Kidney (tissue), 14 donors: ENCODE data around the gene SLC15A4. TPM values are rescaled to one million over a fixed set of nuclear protein-coding genes. Genes with fewer than 3 reads are reported as not detected.
A peak's percentile ranks its signal among the peaks of the same experiment; 100 is the strongest.

ENCODE experiments used
- DNase-seq, 5 donors: peaks; one replicate each; pipeline ENCODE4 v3.0.0-alpha.2; 2013 to 2020
- FAIRE-seq: peaks from 2 replicates; lab custom pipeline; 2012; peaks lifted over from hg19 to GRCh38; lab: Jason Lieb, UNC
- H3K27ac ChIP-seq, 2 donors: one replicate each; pipeline ENCODE4 v1.7.0; 2013; ENCODE audit warnings: low read depth in 2 of 2, low read length in 2 of 2, inconsistent platforms in 1 of 2
- H3K27me3 ChIP-seq: one replicate; pipeline ENCODE4 v1.7.1; 2013; ENCODE audit warnings: low read length, inconsistent platforms; ENCODE audit not compliant: control insufficient read depth, insufficient read depth
- H3K36me3 ChIP-seq, 3 donors: one replicate each; pipeline versions ENCODE4 v1.7.0 to v1.7.1; 2013; ENCODE audit warnings: low read length in 3 of 3, control low read depth in 1 of 3, inconsistent platforms in 1 of 3; ENCODE audit not compliant: insufficient read depth in 3 of 3, control insufficient read depth in 2 of 3
- H3K4me1 ChIP-seq, 3 donors: one replicate each; pipeline versions ENCODE4 v1.7.0 to v1.7.1; 2013; ENCODE audit warnings: low read length in 3 of 3, inconsistent platforms in 1 of 3, low read depth in 1 of 3; ENCODE audit not compliant: control insufficient read depth in 2 of 3, insufficient read depth in 2 of 3
- H3K4me3 ChIP-seq, 3 donors: one replicate each; pipeline versions ENCODE4 v1.7.0 to v1.8.1; 2013; ENCODE audit warnings: low read length in 3 of 3, control low read depth in 1 of 3, inconsistent platforms in 1 of 3
- H3K9ac ChIP-seq, 3 donors: one replicate each; pipeline versions ENCODE4 v1.7.0 to v1.7.1; 2013; ENCODE audit warnings: low read length in 3 of 3, control low read depth in 1 of 3, inconsistent platforms in 1 of 3
- H3K9me3 ChIP-seq, 3 donors: one replicate each; pipeline versions ENCODE4 v1.7.0 to v1.7.1; 2013; ENCODE audit warnings: low read length in 3 of 3, control low read depth in 1 of 3, inconsistent platforms in 1 of 3; ENCODE audit not compliant: control insufficient read depth in 2 of 3, insufficient read depth in 1 of 3
- intact Hi-C: fragments of 100-400 bp; cut with DNase I; formaldehyde crosslinking; loops from one replicate; pipeline ENCODE4 v1.11.1; 2022
- polyA plus RNA-seq: library from polyadenylated mRNA; stranded (reverse); fragments of 350-450 nt; fragmentation: Illumina TruSeq; extraction: RNeasy Lipid Tissue Mini Kit (QIAGEN cat#74804); gene quantifications from one replicate; pipeline ENCODE4 v1.2.3, GENCODE V29; 2014; ENCODE audit warnings: low read depth, low replicate concordance; ENCODE audit not compliant: insufficient read depth
- total RNA-seq: library from RNA; stranded (reverse); fragmentation: NEBNext Ultra II Directional; extraction: Animal tissue kit (Norgen Biotek cat#: 25700); gene quantifications from one replicate; pipeline ENCODE4 v1.2.1, GENCODE V29; 2021
- TF ChIP-seq, protein P1 (sequence below): IDR thresholded peaks from 3 replicates; pipeline ENCODE4 v1.5.1; 2012; ENCODE audit warnings: mild to moderate bottlenecking, moderate library complexity, borderline replicate concordance; ENCODE audit not compliant: insufficient read depth; ENCODE audit errors: extremely low read depth
- donor health status: control.
- donor health status: control.
- donor health status: control.
- donor health status: control.
- donor health status: control.
- donor health status: DM: yes; HTN: yes; CAD: no.
- donor health status: Normal renal cell carcinoma (clear cell type).

SLC15A4 gene
- total and polyA plus RNA-seq, 2 donors from 2014 or later = 11.3 to 32.4 TPM

GRCh38 chr12:128795530-128796361 is 28.0 kb downstream of the SLC15A4 start:
- Histone ChIP-seq H3K4me3 (no peak overlapping the region), H3K36me3 (peaks cover 9 to 53% (median 36%) of the 10 kb centered on the region in 3 donors), H3K27ac (no peak overlapping the region), H3K9me3 (no peaks in the 10 kb centered on the region), H3K4me1 (no peaks in the 10 kb centered on the region), H3K27me3 (no peaks in the 10 kb centered on the region), H3K9ac (no peak overlapping the region)
- DNase-seq (no peak), FAIRE-seq (no peak)
- intact Hi-C loops = no loop called here
- TF ChIP-seq, protein P1, sequence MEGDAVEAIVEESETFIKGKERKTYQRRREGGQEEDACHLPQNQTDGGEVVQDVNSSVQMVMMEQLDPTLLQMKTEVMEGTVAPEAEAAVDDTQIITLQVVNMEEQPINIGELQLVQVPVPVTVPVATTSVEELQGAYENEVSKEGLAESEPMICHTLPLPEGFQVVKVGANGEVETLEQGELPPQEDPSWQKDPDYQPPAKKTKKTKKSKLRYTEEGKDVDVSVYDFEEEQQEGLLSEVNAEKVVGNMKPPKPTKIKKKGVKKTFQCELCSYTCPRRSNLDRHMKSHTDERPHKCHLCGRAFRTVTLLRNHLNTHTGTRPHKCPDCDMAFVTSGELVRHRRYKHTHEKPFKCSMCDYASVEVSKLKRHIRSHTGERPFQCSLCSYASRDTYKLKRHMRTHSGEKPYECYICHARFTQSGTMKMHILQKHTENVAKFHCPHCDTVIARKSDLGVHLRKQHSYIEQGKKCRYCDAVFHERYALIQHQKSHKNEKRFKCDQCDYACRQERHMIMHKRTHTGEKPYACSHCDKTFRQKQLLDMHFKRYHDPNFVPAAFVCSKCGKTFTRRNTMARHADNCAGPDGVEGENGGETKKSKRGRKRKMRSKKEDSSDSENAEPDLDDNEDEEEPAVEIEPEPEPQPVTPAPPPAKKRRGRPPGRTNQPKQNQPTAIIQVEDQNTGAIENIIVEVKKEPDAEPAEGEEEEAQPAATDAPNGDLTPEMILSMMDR = no peak

GRCh38 chr12:128794661-128795529 is 28.9 kb downstream of the SLC15A4 start:
- DNase-seq = peak in 1 of 5 donors; percentile 39
- Histone ChIP-seq H3K27me3 (no peaks in the 10 kb centered on the region), H3K4me3 (no peak overlapping the region), H3K36me3 (peaks cover 7 to 45% (median 28%) of the 10 kb centered on the region in 3 donors), H3K27ac (no peak overlapping the region), H3K9ac (no peak overlapping the region), H3K9me3 (no peaks in the 10 kb centered on the region), H3K4me1 (no peaks in the 10 kb centered on the region)
- FAIRE-seq = no peak
- intact Hi-C loops = no loop called here
- TF ChIP-seq, protein P1 = no peak

DNA sequence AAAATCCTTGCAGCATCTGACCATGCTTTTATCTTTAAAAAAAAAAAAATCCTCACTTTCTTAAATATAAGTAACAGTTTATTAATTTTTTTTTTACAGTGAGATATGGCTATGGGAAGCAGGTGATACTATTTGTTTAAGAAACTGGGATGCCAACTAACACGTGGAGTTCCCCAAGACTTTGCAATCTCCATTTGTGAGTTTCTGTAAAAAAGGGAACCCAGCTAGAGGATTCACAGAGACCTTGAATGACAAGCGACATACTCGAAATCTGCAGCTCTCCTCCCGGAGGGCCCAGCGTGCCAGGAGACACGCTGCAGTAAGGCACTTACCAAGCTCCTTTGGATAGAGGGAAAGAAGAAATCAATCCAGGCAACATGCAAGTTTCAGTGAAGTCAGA is 30.1 kb downstream of the SLC15A4 start:
- TF ChIP-seq, protein P1 = no peak
- Histone ChIP-seq H3K9ac (no peak overlapping the region), H3K27ac (no peak overlapping the region), H3K4me1 (no peaks in the 10 kb centered on the region), H3K27me3 (no peaks in the 10 kb centered on the region), H3K36me3 (peaks cover 7 to 39% (median 25%) of the 10 kb centered on the region in 3 donors), H3K4me3 (no peak overlapping the region), H3K9me3 (no peaks in the 10 kb centered on the region)
- no peak for FAIRE-seq
- DNase-seq = no peak
- intact Hi-C loops = no loop called here
